Neuronal stem cell (in vitro differentiated cells): ENCODE results near the gene ACAA2.

ENCODE experiments used
- DNase-seq: peaks from one replicate; pipeline ENCODE4 v3.0.0-alpha.2; 2013; ENCODE audit warnings: low spot score
- H2AFZ ChIP-seq: one replicate; pipeline ENCODE4 v1.6.1; 2013; ENCODE audit warnings: mild to moderate bottlenecking, low read length, inconsistent platforms
- H2AK5ac ChIP-seq: 2 replicates; pipeline ENCODE4 v1.6.1; 2013; ENCODE audit warnings: low read depth, mild to moderate bottlenecking, inconsistent platforms, low read length, moderate library complexity, mixed read lengths
- H2BK120ac ChIP-seq: 2 replicates; pipeline ENCODE4 v1.6.1; 2013; ENCODE audit warnings: low read depth, mild to moderate bottlenecking, inconsistent platforms, low read length, moderate library complexity, mixed read lengths
- H2BK12ac ChIP-seq: one replicate; pipeline ENCODE4 v1.6.1; 2013; ENCODE audit warnings: low read length, inconsistent platforms
- H2BK15ac ChIP-seq: 2 replicates; pipeline ENCODE4 v1.6.1; 2013; ENCODE audit warnings: mild to moderate bottlenecking, low read length, inconsistent platforms, mixed read lengths
- H2BK5ac ChIP-seq: one replicate; pipeline ENCODE4 v1.6.1; 2013; ENCODE audit warnings: inconsistent platforms, mild to moderate bottlenecking, low read length, moderate library complexity
- H3K14ac ChIP-seq: one replicate; pipeline ENCODE4 v1.6.1; 2013; ENCODE audit warnings: low read length, inconsistent platforms
- H3K18ac ChIP-seq: 2 replicates; pipeline ENCODE4 v1.6.1; 2013; ENCODE audit warnings: low read length, inconsistent platforms
- H3K23ac ChIP-seq: 2 replicates; pipeline ENCODE4 v1.6.1; 2013; ENCODE audit warnings: low read depth, mild to moderate bottlenecking, mixed read lengths, low read length, inconsistent platforms; ENCODE audit not compliant: poor library complexity
- H3K27ac ChIP-seq: replicated peaks from 3 replicates; pipeline ENCODE4 v1.5.1; 2013; ENCODE audit warnings: low read length, inconsistent platforms
- H3K27me3 ChIP-seq, 3 experiments: 2 replicates each; pipeline ENCODE4 v1.6.1; 2013; ENCODE audit warnings: low read length in 3 of 3, mild to moderate bottlenecking in 2 of 3, inconsistent platforms in 1 of 3, low read depth in 1 of 3, mixed read lengths in 1 of 3, moderate library complexity in 1 of 3; ENCODE audit not compliant: control insufficient read depth in 3 of 3, insufficient read depth in 3 of 3
- H3K36me3 ChIP-seq, 2 donors: replicated peaks in 1 of 2; 2 replicates each; pipeline ENCODE4 v1.6.1; 2013; ENCODE audit warnings: low read length in 2 of 2; ENCODE audit not compliant: control insufficient read depth in 2 of 2, insufficient read depth in 2 of 2
- H3K4ac ChIP-seq: 2 replicates; pipeline ENCODE4 v1.6.1; 2013; ENCODE audit warnings: inconsistent platforms, mild to moderate bottlenecking, low read length, moderate library complexity
- H3K4me1 ChIP-seq, 2 donors: 1 replicate in 1 of 2; 2 replicates in 1 of 2; pipeline ENCODE4 v1.6.1; 2013; ENCODE audit warnings: low read length in 2 of 2, low read depth in 1 of 2; ENCODE audit not compliant: control insufficient read depth in 2 of 2, insufficient read depth in 1 of 2
- H3K4me2 ChIP-seq: one replicate; pipeline ENCODE4 v1.6.1; 2013; ENCODE audit warnings: mild to moderate bottlenecking, low read length, inconsistent platforms; ENCODE audit not compliant: insufficient read depth, poor library complexity, severe bottlenecking
- H3K4me3 ChIP-seq, 2 donors: 2 replicates each; pipeline ENCODE4 v1.5.1; 2013; ENCODE audit warnings: low read length in 2 of 2, mild to moderate bottlenecking in 2 of 2, inconsistent platforms in 1 of 2, moderate library complexity in 1 of 2
- H3K79me1 ChIP-seq: one replicate; pipeline ENCODE4 v1.6.1; 2013; ENCODE audit warnings: low read depth, mild to moderate bottlenecking, inconsistent platforms, low read length, moderate library complexity
- H3K9ac ChIP-seq: one replicate; pipeline ENCODE4 v1.6.1; 2013; ENCODE audit warnings: mild to moderate bottlenecking, low read depth, low read length, inconsistent platforms; ENCODE audit not compliant: poor library complexity
- H3K9me3 ChIP-seq, 2 donors: replicated peaks in 1 of 2; 2 replicates each; pipeline versions ENCODE3 to v1.6.1; 2013; ENCODE audit warnings: low read length in 2 of 2, mild to moderate bottlenecking in 2 of 2, inconsistent platforms in 1 of 2, low read depth in 1 of 2, mixed read lengths in 1 of 2, moderate library complexity in 1 of 2; ENCODE audit not compliant: control insufficient read depth in 2 of 2, insufficient read depth in 1 of 2
- H4K8ac ChIP-seq: one replicate; pipeline ENCODE4 v1.6.1; 2013; ENCODE audit warnings: low read depth, mild to moderate bottlenecking, inconsistent platforms, low read length, moderate library complexity
- H4K91ac ChIP-seq: one replicate; pipeline ENCODE4 v1.6.1; 2013; ENCODE audit warnings: low read length, low read depth, mild to moderate bottlenecking, inconsistent platforms; ENCODE audit not compliant: poor library complexity
- WGBS, 2 donors: extraction: QIAGEN DNeasy Blood & Tissue Kit; methylation state at CpG; one replicate each; pipeline ENCODE4 v1.1.7; 2013; ENCODE audit warnings: missing lambda C conversion rate in 2 of 2, mixed read lengths in 1 of 2; ENCODE audit not compliant: insufficient read length in 2 of 2, insufficient replicate concordance in 1 of 2; ENCODE audit errors: extremely low coverage in 2 of 2; 5-methylcytosine and 5-hydroxymethylcytosine counted together

The ACAA2 gene

DNA sequence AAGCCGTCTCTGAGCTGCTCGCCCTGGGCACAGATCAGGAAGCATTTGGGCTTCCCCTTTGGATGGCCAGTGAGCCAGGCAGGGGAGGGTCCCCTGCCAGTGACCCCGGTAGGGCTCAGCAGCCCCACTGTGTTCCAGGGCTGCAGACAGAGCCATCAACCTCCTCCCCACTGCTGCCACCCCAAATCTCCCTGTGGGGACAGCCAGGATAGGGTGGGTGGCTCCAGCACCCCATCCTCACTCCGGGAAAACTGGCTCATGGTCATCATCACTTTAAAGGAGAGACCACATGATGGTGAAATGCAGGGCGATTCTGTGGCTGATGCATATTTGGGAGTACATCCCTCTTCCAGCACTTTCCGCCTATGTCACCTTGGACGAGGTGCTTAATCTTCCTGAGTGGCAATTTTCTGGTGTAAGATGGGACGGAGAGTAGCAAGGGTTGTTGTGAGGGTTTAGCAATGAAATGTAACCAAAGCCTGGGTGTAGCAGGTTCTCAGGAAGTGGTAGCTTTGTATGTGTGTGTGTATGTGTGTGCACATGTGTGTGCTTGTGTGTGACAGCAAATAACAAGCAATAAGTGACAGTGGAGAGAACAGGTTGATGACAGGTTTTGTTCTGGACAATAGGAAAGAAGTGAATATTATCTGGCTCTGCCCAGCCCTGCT lies 61.8 kb downstream of the ACAA2 start:
- Histone ChIP-seq H3K79me1 (no peaks in the 10 kb centered on the region), H4K8ac (no peak overlapping the region), H3K36me3 (no peaks in the 10 kb centered on the region), H3K4me1 (peaks cover 0 to 2% of the 10 kb centered on the region in 2 donors), H3K9me3 (no peaks in the 10 kb centered on the region), H3K23ac (no peak overlapping the region), H3K27me3 (peaks cover 0 to 29% (median 0%) of the 10 kb centered on the region in 3 experiments), H3K18ac (no peak overlapping the region), H2BK120ac (no peak overlapping the region), H3K4ac (no peak overlapping the region), H2BK5ac (no peak overlapping the region), H3K4me3 (no peak overlapping the region), H2AK5ac (no peak overlapping the region), H2BK12ac (no peak overlapping the region), H2BK15ac (no peak overlapping the region), H3K27ac (no peak overlapping the region), H3K9ac (no peak overlapping the region), H2AFZ (no peak overlapping the region), H4K91ac (no peak overlapping the region), H3K14ac (no peak overlapping the region), H3K4me2 (no peak overlapping the region)
- no CpG with 5 or more reads among the region's 8 CpGs for WGBS, 2 donors
- DNase-seq: no peak

DNA sequence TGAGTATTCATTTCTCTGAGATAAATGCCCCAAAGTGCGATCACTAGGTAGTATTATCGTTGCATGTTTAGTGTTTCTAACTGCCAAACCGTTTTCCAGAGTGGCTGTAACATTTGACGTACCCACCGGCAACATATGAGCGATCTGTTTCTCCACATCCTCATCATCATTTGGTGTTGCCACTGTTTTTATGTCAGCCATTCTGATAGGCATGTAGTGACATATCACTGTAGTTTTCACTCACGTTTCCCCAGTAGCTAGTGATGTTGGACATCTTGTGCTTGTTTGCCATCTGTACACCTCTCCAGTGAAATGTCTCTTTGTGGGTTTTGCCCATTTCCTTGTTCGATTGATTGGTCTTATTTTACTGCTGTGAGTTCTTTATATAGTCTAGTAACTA lies 63.8 kb downstream of the ACAA2 start:
- DNase-seq: no peak
- no peak overlapping the region for H3K27ac ChIP-seq
- H2BK12ac ChIP-seq: no peak overlapping the region
- H2AFZ ChIP-seq: no peak overlapping the region
- no peaks in the 10 kb centered on the region for H3K79me1 ChIP-seq
- no peak overlapping the region for H3K14ac ChIP-seq
- no peak overlapping the region for H2BK5ac ChIP-seq
- no peak overlapping the region for H3K9ac ChIP-seq
- peaks cover 0 to 26% (median 0%) of the 10 kb centered on the region in 3 experiments for H3K27me3 ChIP-seq
- no peak overlapping the region for H3K23ac ChIP-seq
- H3K9me3 ChIP-seq: no peaks in the 10 kb centered on the region
- H3K18ac ChIP-seq: no peak overlapping the region
- H4K91ac ChIP-seq: no peak overlapping the region
- no peaks in the 10 kb centered on the region for H3K36me3 ChIP-seq
- no peak overlapping the region for H2AK5ac ChIP-seq
- peaks cover 0 to 2% of the 10 kb centered on the region in 2 donors for H3K4me1 ChIP-seq
- no peak overlapping the region for H3K4me2 ChIP-seq
- no peak overlapping the region for H3K4ac ChIP-seq
- no peak overlapping the region for H2BK15ac ChIP-seq
- no peak overlapping the region for H2BK120ac ChIP-seq
- no peak overlapping the region for H3K4me3 ChIP-seq
- WGBS, 2 donors: no CpG with 5 or more reads among the region's 8 CpGs
- H4K8ac ChIP-seq: no peak overlapping the region

DNA sequence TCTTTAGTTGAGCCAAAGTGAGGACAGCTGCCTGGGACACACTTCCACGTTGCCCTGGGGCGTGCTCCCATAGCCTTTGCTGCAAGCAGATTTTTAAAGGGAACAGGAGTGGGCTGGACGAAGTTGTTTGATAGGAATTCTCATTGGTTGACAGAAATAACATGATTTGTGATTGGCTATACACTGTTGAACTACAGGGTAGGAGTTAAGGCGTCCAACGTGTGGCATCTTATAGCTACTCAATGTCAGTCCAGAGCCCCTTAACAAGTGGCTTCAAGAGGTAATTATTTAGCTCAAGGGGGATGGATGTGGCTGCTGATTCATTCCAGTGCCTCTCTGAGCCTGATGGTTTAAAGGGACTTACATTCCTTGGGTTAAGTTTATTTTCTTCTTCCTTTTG lies 65.5 kb downstream of the ACAA2 start:
- H3K9me3 ChIP-seq: no peaks in the 10 kb centered on the region
- no peak overlapping the region for H2BK120ac ChIP-seq
- peaks cover 0 to 2% of the 10 kb centered on the region in 2 donors for H3K4me1 ChIP-seq
- no peaks in the 10 kb centered on the region for H3K79me1 ChIP-seq
- no peak overlapping the region for H3K4me3 ChIP-seq
- H4K8ac ChIP-seq: no peak overlapping the region
- no CpG with 5 or more reads among the region's 5 CpGs for WGBS, 2 donors
- H3K18ac ChIP-seq: no peak overlapping the region
- no peak overlapping the region for H2AK5ac ChIP-seq
- no peak overlapping the region for H2BK12ac ChIP-seq
- peaks cover 0 to 32% (median 0%) of the 10 kb centered on the region in 3 experiments for H3K27me3 ChIP-seq
- H2AFZ ChIP-seq: no peak overlapping the region
- H2BK5ac ChIP-seq: no peak overlapping the region
- no peak overlapping the region for H3K14ac ChIP-seq
- no peaks in the 10 kb centered on the region for H3K36me3 ChIP-seq
- no peak overlapping the region for H2BK15ac ChIP-seq
- H3K4ac ChIP-seq: no peak overlapping the region
- no peak overlapping the region for H4K91ac ChIP-seq
- no peak overlapping the region for H3K23ac ChIP-seq
- H3K27ac ChIP-seq: no peak overlapping the region
- no peak overlapping the region for H3K9ac ChIP-seq
- no peak for DNase-seq
- H3K4me2 ChIP-seq: no peak overlapping the region

DNA sequence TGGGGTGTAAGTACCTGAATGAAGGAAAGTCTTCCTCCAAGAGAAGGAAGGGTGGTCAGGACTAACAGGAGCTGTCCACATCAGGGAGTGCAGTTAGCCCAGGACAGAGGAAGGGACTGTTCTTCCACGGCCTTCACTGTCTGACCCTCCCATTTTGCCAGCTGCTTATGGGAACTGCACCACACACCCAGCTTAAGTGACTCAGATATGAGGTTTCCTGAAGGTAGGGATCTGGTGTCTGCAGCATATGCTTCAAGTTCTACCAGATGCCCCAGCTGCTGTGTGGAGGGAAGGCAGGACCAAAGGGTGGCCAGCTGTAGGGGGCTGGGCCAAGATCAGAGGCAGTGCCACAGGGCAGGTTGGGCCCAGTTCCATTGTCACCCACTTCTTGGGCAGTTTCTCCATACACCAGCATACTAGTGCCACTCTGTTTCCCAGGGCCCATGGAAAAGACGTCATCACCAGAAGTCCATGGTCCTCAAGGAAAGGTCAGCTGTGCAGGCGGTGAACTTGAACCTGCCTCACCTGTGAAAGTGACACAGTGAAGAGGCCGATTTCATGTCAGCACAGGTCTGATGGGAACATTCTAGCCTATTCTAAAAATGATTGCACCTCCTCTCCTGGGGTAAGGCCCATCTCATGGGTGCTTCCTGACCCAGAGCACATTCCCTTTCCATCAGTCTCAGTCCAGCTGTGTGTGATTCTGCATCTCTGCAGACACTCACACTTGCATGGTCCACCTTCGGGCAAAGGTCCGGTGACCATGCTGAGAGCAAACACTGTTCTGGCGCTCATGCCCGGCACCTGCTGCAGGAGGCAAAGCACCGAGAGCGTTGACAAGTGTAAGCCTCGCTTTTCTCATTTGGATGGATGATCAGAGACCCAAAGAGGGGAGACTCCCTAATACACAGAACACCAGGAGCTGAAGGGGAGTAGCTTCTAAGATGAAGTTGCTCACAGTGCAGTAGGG lies 68.0 kb downstream of the ACAA2 start:
- H3K18ac ChIP-seq: no peak overlapping the region
- H3K27ac ChIP-seq: no peak overlapping the region
- H4K8ac ChIP-seq: no peak overlapping the region
- H2BK5ac ChIP-seq: no peak overlapping the region
- no peaks in the 10 kb centered on the region for H3K36me3 ChIP-seq
- no peak overlapping the region for H3K23ac ChIP-seq
- no peak overlapping the region for H2BK12ac ChIP-seq
- peaks cover 0 to 20% (median 0%) of the 10 kb centered on the region in 3 experiments for H3K27me3 ChIP-seq
- H4K91ac ChIP-seq: no peak overlapping the region
- no peak overlapping the region for H3K14ac ChIP-seq
- no peak overlapping the region for H2BK120ac ChIP-seq
- H3K9ac ChIP-seq: no peak overlapping the region
- no peaks in the 10 kb centered on the region for H3K79me1 ChIP-seq
- H2BK15ac ChIP-seq: no peak overlapping the region
- H3K4ac ChIP-seq: no peak overlapping the region
- H3K4me2 ChIP-seq: no peak overlapping the region
- H3K9me3 ChIP-seq: no peaks in the 10 kb centered on the region
- no peak overlapping the region for H2AK5ac ChIP-seq
- DNase-seq: no peak
- peaks cover 0 to 2% of the 10 kb centered on the region in 2 donors for H3K4me1 ChIP-seq
- no peak overlapping the region for H3K4me3 ChIP-seq
- no CpG with 5 or more reads among the region's 11 CpGs for WGBS, 2 donors
- no peak overlapping the region for H2AFZ ChIP-seq
